RWPE2 (cell line): Measurements from ENCODE around the gene TICRR.

Source experiments
- ATAC-seq: fragments of 200-7000 bp; cut with Tn5 transposase; 3 replicates; pipeline ENCODE4 v1.9.1; 2021; ENCODE audit warnings: low read depth
- DNase-seq: peaks from one replicate; pipeline ENCODE4 v3.0.0-alpha.2; 2020; ENCODE audit warnings: low spot score
- H3K27ac ChIP-seq: fragments of 450-650 bp; 2 replicates; pipeline ENCODE4 v1.5.1; 2017; ENCODE audit warnings: mild to moderate bottlenecking; ENCODE audit not compliant: poor library complexity, severe bottlenecking
- H3K27me3 ChIP-seq: fragments of 250-450 bp; sonication (Bioruptor Pico); 2 replicates; pipeline ENCODE4 v1.5.1; 2021; ENCODE audit warnings: mild to moderate bottlenecking, moderate library complexity; ENCODE audit not compliant: insufficient read depth, poor library complexity, severe bottlenecking
- H3K36me3 ChIP-seq: fragments of 250-450 bp; sonication (Bioruptor Pico); 2 replicates; pipeline ENCODE4 v1.5.1; 2020; ENCODE audit warnings: low read depth, mild to moderate bottlenecking, moderate library complexity
- H3K4me1 ChIP-seq: fragments of 250-450 bp; sonication (Bioruptor Pico); 2 replicates; pipeline ENCODE4 v1.5.1; 2021; ENCODE audit warnings: mild to moderate bottlenecking, moderate library complexity; ENCODE audit not compliant: insufficient read depth, poor library complexity, severe bottlenecking
- H3K4me3 ChIP-seq: fragments of 250-450 bp; sonication (Bioruptor Pico); 2 replicates; pipeline ENCODE4 v1.5.1; 2021; ENCODE audit warnings: mild to moderate bottlenecking, moderate library complexity; ENCODE audit not compliant: severe bottlenecking
- H3K9me3 ChIP-seq: fragments of 250-450 bp; sonication (Bioruptor Pico); 2 replicates; pipeline ENCODE4 v1.5.1; 2021; ENCODE audit warnings: mild to moderate bottlenecking, moderate library complexity; ENCODE audit not compliant: severe bottlenecking
- CTCF ChIP-seq: fragments of 450-650 bp; IDR thresholded peaks from one replicate; pipeline ENCODE4 v1.5.1; 2017; ENCODE audit warnings: mild to moderate bottlenecking, moderate library complexity; ENCODE audit not compliant: poor library complexity, severe bottlenecking

Gene TICRR

GRCh38 chr15:89668171-89668570 is 92.9 kb downstream of the TICRR start:
- Histone ChIP-seq H3K36me3 (no peaks in the 10 kb centered on the region), H3K27ac (no peak overlapping the region), H3K9me3 (no peaks in the 10 kb centered on the region), H3K4me3 (no peak overlapping the region), H3K4me1 (peaks cover 8% of the 10 kb centered on the region), H3K27me3 (no peaks in the 10 kb centered on the region)
- no peak for TF ChIP-seq CTCF
- DNase-seq: no peak
- no peak for ATAC-seq

GRCh38 chr15:89669309-89669865 is 94.1 kb downstream of the TICRR start:
- peaks cover 6% of the 10 kb centered on the region for H3K4me1 ChIP-seq
- H3K9me3 ChIP-seq: no peaks in the 10 kb centered on the region
- no peak for TF ChIP-seq CTCF
- H3K27ac ChIP-seq: no peak overlapping the region
- H3K4me3 ChIP-seq: no peak overlapping the region
- H3K27me3 ChIP-seq: no peaks in the 10 kb centered on the region
- ATAC-seq: no peak
- DNase-seq: no peak
- no peaks in the 10 kb centered on the region for H3K36me3 ChIP-seq

- Histone ChIP-seq H3K4me3 (no peak overlapping the region), H3K27me3 (no peaks in the 10 kb centered on the region), H3K4me1 (peaks cover 4% of the 10 kb centered on the region), H3K27ac (no peak overlapping the region), H3K9me3 (no peaks in the 10 kb centered on the region), H3K36me3 (no peaks in the 10 kb centered on the region)
- TF ChIP-seq CTCF: no peak
- DNase-seq (no peak), ATAC-seq (no peak)
These were observed 94.7 kb downstream of the TICRR start for GRCh38 chr15:89669941-89670340.

GRCh38 chr15:89670971-89671560 is 95.8 kb downstream of the TICRR start:
- no peaks in the 10 kb centered on the region for H3K4me1 ChIP-seq
- H3K27me3 ChIP-seq: no peaks in the 10 kb centered on the region
- H3K9me3 ChIP-seq: no peaks in the 10 kb centered on the region
- no peaks in the 10 kb centered on the region for H3K36me3 ChIP-seq
- no peak overlapping the region for H3K27ac ChIP-seq
- no peak for TF ChIP-seq CTCF
- DNase-seq: no peak
- H3K4me3 ChIP-seq: no peak overlapping the region
- no peak for ATAC-seq

GRCh38 chr15:89671687-89672086 is 96.4 kb downstream of the TICRR start:
- H3K27ac ChIP-seq: no peak overlapping the region
- no peak overlapping the region for H3K4me3 ChIP-seq
- no peak for TF ChIP-seq CTCF
- H3K27me3 ChIP-seq: no peaks in the 10 kb centered on the region
- DNase-seq (no peak), ATAC-seq (no peak)
- H3K36me3 ChIP-seq: no peaks in the 10 kb centered on the region
- H3K9me3 ChIP-seq: no peaks in the 10 kb centered on the region
- no peaks in the 10 kb centered on the region for H3K4me1 ChIP-seq
